Thyroid gland (tissue), 4 donors: ENCODE measurements around the gene CCDC68.

Experiments
- POLR2A ChIP-seq, 2 donors: fragments of 450-650 bp; IDR thresholded peaks; one replicate each; pipeline ENCODE4 v1.6.1; 2017; ENCODE audit warnings: antibody characterized with exemption in 2 of 2, mild to moderate bottlenecking in 2 of 2, moderate library complexity in 1 of 2
- TF ChIP-seq, protein P1 (sequence below), 6 experiments: fragments of 200-600 bp in 3 of 6; fragments of 450-650 bp in 3 of 6; sonication (generic) in 3 of 6; IDR thresholded peaks; one replicate each; pipeline ENCODE4 v1.5.1; 2016 to 2019; ENCODE audit warnings: antibody characterized with exemption in 6 of 6, mild to moderate bottlenecking in 2 of 6, inconsistent platforms in 1 of 6, moderate library complexity in 1 of 6

DNA sequence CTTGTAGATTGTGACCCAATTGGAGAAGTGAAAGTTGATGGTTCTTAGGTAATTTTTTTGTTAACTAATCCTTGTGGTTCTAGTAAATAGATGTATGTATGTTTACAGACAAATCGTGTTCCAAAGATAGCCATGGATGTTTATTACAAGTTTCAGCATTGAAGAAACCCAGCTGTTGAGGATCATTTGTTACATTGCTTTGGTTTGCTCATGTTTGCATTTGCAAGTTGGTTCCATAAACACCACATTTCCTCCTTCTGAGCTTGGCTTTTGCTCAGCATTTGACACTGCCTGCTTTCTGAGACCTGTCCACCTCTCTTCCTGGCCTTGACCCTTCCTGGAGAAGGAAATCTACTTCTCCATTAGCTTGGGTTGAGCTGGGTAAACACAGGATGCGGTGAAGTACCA is 1.8 kb upstream of the CCDC68 start:
- TF ChIP-seq, protein P1, sequence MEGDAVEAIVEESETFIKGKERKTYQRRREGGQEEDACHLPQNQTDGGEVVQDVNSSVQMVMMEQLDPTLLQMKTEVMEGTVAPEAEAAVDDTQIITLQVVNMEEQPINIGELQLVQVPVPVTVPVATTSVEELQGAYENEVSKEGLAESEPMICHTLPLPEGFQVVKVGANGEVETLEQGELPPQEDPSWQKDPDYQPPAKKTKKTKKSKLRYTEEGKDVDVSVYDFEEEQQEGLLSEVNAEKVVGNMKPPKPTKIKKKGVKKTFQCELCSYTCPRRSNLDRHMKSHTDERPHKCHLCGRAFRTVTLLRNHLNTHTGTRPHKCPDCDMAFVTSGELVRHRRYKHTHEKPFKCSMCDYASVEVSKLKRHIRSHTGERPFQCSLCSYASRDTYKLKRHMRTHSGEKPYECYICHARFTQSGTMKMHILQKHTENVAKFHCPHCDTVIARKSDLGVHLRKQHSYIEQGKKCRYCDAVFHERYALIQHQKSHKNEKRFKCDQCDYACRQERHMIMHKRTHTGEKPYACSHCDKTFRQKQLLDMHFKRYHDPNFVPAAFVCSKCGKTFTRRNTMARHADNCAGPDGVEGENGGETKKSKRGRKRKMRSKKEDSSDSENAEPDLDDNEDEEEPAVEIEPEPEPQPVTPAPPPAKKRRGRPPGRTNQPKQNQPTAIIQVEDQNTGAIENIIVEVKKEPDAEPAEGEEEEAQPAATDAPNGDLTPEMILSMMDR (IDR thresholded peaks at IDR 0.05), result no peak
- TF ChIP-seq POLR2A (IDR thresholded peaks at IDR 0.05), result no peak
